NCI-H1105 treated with DMSO at 0.1 percent for 48 hours (cell line): ENCODE data around the gene CSNK1D.

Experiments
- DNase-seq: peaks from one replicate; lab custom pipeline; 2025; lab: John Stamatoyannopoulos, UW

CSNK1D gene

GRCh38 chr17:82273327-82274133, at the start of gene CSNK1D:
Gene CSNK1D (minus strand): TSS chr17:82273700. CDS start chr17:82273381, 319 bp downstream.
- peak; percentile 73 for DNase-seq

GRCh38 chr17:82322526-82323453, 49.3 kb upstream of the CSNK1D start:
- DNase-seq: no peak

GRCh38 chr17:82321947-82322466, 48.5 kb upstream of the CSNK1D start:
- DNase-seq: no peak

- no peak for DNase-seq
Observed at GRCh38 chr17:82320956-82321927, 47.7 kb upstream of the CSNK1D start.

- DNase-seq: no peak
Observed at GRCh38 chr17:82320140-82320840, 46.8 kb upstream of the CSNK1D start.

- DNase-seq: no peak
Observed at GRCh38 chr17:82319619-82320062, 46.1 kb upstream of the CSNK1D start.

GRCh38 chr17:82318772-82319606, 45.5 kb upstream of the CSNK1D start:
- DNase-seq: no peak

- DNase-seq: no peak
Observed at GRCh38 chr17:82318169-82318498, 44.6 kb upstream of the CSNK1D start.

GRCh38 chr17:82317394-82318168, 44.1 kb upstream of the CSNK1D start, which contains the start of gene CD7:
Gene CD7 (minus strand): TSS chr17:82317608. CDS start chr17:82317495, 113 bp downstream.
- DNase-seq: no peak

GRCh38 chr17:82316651-82317393, 43.3 kb upstream of the CSNK1D start:
- no peak for DNase-seq

GRCh38 chr17:82315703-82316358, 42.3 kb upstream of the CSNK1D start:
- no peak for DNase-seq

- DNase-seq: no peak
Observed at GRCh38 chr17:82314727-82315605, 41.5 kb upstream of the CSNK1D start.

- no peak for DNase-seq
Observed at GRCh38 chr17:82314012-82314726, 40.7 kb upstream of the CSNK1D start.

- no peak for DNase-seq
Observed at GRCh38 chr17:82313195-82314011, 39.9 kb upstream of the CSNK1D start.

GRCh38 chr17:82311971-82312370, 38.5 kb upstream of the CSNK1D start:
- no peak for DNase-seq
